Subcutaneous adipose tissue (tissue), 4 donors: ENCODE results near the gene GALNS. TPM values are rescaled to one million over a fixed set of nuclear protein-coding genes. Genes with fewer than 3 reads are reported as not detected.

ENCODE experiments used
- total RNA-seq, 4 donors: library from RNA; depleted of rRNA; stranded (reverse); fragments of >200 nt; gene quantifications; one replicate each; pipeline ENCODE4 v1.1.0, GENCODE V29; 2016
- TF ChIP-seq, protein P1 (sequence below): fragments of 450-650 bp; IDR thresholded peaks from one replicate; pipeline ENCODE4 v1.5.1; 2016; ENCODE audit warnings: low read depth, mild to moderate bottlenecking, control low read depth, antibody characterized with exemption, moderate library complexity

The GALNS gene
- total RNA-seq, 4 donors from 2014 or later: 17.2 to 48.6 (median 18.2) TPM

DNA sequence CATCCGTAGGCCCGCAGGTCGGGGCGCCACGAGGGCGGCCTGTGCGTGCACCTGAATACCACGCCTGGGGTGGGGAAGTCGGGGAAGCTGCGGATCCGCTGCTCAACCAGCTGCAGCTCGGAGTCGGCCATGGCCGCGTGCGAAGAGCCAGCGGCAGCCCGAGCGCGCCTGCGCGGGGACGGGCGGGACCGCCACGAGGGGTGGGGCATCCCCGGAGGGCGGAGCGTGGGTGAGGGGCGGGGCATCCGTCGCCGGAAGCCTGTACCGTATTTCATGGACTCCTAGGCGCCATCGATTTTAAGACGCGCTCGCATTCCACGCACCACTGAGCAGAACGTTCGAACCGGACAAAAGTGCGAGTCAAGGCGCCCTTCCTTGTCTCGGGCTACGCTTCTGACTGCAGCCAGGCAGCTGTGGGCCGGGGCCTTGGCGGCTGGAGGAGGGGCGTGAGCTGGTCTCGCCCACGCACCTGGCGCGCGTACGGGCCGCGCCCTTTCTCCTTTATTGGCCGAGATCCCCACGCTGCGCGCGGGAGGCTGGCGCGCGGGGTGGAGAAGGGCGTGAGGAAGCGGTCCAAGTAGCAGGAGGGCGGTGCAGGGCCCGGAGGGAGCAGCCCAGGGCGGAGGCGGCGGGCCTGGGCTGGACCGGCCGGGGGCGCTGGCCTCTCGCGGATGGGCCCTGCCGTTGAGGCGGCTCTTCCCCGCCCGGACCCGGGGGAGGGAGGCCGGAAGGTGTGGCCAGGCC lies 44.8 kb downstream of the GALNS start, which contains the start of gene APRT:
APRT (minus strand) TSS at position 160 of the 744 bp plus-strand sequence; CDS start at position 131, 29 bp downstream.
- TF ChIP-seq, protein P1, sequence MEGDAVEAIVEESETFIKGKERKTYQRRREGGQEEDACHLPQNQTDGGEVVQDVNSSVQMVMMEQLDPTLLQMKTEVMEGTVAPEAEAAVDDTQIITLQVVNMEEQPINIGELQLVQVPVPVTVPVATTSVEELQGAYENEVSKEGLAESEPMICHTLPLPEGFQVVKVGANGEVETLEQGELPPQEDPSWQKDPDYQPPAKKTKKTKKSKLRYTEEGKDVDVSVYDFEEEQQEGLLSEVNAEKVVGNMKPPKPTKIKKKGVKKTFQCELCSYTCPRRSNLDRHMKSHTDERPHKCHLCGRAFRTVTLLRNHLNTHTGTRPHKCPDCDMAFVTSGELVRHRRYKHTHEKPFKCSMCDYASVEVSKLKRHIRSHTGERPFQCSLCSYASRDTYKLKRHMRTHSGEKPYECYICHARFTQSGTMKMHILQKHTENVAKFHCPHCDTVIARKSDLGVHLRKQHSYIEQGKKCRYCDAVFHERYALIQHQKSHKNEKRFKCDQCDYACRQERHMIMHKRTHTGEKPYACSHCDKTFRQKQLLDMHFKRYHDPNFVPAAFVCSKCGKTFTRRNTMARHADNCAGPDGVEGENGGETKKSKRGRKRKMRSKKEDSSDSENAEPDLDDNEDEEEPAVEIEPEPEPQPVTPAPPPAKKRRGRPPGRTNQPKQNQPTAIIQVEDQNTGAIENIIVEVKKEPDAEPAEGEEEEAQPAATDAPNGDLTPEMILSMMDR: no peak

DNA sequence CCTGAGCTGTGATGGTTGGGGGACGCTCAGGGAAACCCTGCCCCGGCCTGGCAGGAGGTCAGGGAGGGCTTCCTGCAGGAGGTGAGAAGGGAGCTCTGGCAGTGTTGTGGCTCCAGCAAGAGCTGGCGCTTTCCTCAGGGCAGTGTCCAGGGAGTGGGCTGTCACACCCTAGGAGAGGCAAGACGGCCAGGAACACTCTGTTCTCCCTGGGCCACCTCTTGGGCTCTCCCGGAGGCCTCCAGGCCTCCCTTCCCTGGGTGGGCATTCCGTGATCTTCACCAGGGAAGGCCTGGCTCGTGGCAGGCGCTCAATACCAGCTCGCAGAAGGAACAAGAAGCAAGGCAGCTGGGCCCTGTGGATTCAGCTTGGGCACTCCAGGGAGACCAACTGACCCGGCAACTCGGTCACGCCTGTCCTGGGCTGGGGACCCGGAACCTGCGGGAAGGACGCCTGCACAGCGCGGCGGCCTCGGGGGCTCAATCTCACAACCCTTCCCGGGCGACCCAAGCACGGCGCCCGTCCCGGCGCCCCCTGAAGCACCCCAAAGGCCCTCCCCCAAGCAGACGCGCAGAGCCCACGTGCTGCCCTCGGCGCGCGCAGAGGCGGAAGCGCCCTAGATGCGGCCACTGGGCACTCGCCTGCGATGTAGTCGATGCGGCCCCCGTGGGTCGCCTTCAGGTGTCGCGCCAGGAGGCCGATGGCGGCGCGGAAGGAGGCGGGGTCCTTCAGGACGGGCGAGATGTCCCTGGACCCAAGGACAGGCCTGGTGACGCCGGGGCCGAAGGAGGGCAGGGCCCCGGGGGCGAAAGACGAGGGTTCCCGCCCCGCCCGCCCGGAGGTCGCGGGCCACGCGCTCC lies 45.6 kb downstream of the GALNS start:
- TF ChIP-seq, protein P1: no peak

DNA sequence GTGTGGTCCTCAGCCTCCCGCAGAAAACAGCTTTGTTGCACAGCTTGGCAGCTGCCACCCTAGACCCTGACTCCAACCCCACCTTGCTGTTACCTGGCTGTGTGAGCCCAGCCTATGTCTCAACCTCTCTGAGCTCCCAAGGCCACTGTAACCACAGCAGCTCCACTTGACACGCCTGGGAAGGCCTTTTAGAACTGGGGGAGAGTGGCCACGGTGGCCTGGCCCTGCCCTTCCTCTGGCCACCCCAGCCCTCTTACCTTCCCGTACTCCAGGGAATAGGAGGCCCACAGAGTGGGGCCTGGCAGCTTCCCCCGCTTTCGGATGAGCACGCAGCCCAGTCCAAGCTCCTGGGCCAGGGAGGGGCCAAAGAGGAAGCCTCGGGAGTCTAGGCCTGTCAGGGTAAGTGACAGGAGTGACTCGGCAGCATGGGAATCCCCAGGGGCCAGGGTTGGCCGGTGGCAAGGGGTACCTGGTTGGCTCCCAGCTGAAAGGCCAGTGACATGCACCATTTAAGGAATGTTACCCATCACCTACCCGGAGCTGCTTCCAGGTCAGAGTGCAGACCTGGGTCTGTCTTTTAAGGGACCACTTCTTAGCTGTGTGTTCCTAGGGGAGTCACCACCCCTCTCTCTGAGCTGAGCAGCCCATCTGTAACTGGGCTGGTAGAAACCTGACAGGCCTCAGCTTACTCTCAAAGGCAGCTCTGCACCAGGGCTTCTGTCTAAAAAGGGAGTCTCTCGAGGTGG lies 46.4 kb downstream of the GALNS start:
- TF ChIP-seq, protein P1: no peak

DNA sequence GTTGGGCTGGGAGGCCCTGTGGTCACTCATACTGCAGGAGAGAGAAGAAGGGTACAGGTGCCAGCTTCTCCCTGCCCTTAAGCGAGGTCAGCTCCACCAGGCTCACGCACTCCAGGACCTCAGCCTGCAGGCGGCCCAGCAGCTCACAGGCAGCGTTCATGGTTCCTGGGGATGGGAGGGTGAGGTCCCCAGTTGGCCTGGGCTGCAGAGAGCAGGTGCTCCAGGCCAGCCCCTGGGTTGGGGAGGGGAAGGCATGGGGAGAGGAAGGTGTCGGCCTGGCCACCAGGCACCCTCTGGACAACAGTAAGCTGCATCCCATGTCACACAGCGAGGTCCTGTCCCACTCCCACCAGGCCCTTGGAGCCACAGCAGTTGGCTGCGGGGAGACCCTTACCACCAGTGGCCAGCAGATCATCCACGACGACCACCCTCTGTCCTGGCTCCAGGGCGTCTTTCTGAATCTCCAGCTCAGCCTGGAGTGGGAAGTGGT lies 47.0 kb downstream of the GALNS start:
- TF ChIP-seq, protein P1: no peak

DNA sequence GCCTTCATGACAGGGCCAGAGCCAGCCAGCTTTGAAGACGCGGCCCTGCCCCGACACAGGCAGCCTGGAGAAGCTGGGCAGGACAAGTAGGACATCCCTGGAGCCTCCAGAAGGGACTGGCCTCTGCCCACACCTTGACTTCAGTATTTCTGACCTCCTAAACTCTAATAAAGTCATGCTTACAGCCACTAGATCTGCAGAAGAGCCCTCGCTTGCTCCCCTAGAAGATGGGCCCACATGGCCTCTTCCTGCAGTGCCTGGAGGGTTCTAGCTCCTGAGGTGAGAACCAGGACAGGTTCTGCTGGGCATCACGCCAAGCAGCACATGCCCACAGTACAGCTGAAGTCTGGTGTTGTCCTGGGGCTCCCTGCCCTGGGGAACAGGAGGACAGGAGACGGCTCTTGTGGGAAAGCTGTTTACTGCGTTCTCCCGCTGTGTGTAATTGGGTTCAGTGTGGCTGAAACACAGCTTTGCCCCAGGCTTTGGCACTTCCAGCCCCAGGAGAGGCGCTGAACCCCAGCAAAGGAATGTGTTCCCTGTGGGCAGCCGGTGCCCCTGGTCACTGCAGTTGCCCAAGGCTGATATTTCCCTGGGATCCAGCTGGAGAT lies 47.6 kb downstream of the GALNS start:
- TF ChIP-seq, protein P1: no peak

DNA sequence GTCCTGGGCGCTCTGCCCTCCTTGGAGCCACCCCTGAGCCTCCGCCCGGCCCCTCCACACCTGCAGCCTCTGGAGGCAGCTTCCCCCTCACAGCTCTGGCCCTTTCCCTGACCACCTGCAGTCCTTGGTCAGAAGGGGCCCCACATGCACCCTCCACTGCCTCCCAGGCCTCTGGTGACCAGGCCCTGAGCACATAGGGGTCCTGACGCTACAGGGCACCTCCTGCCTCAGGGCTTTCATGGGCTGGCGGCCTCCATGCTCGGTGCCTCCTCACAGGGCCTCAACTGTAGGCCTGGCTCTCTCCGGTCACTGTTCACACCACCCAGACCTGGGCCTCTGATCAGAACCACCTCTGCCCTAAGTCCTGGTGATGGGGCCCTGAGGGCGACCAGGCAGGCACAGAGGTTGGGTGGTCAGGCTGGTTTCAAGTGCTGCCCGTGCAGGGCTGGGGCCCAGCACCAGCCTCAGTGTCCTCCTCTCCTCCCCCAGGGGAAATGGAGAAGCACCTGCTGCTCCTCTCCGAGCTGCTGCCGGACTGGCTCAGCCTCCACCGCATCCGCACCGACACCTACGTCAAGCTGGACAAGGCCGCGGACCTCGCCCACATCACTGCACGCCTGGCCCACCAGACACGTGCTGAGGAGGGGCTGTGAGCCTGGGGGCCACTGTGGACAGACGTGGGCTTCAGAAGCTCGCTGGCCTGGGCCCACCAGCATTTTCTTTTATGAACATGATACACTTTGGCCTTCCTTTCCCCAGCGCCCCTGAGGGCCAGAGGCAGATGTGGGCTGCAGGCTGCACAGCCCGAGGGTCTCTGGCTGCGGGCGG lies 48.9 kb downstream of the GALNS start:
- TF ChIP-seq, protein P1: no peak
